Stimulated activated CD8-positive, alpha-beta memory T cell treated with anti-CD3 and anti-CD28 coated beads, Interleukin-4, amount 100 ng/mL, for 4 hours (primary cell): ENCODE data around the gene NTN4.
"Not testable (repeated sequence)": the region's sequence is repeated elsewhere in the genome, so short reads cannot be mapped to it uniquely, and the experiment has no call there.

ENCODE experiments used
- DNase-seq, 2 donors: peaks; one replicate each; pipeline ENCODE4 v3.0.0-alpha.2; 2020; ENCODE audit warnings: low read depth in 2 of 2, low spot score in 1 of 2

Gene NTN4

GRCh38 chr12:95790033-95790916, at the start of gene NTN4:
Gene NTN4 (minus strand): TSS chr12:95790764. CDS start chr12:95790309, 455 bp downstream.
- DNase-seq = no peak

- DNase-seq = no peak
Observed at GRCh38 chr12:95838125-95838524, 47.6 kb upstream of the NTN4 start.

GRCh38 chr12:95837240-95838038, 46.9 kb upstream of the NTN4 start:
- DNase-seq = no peak

- no peak for DNase-seq
Observed at GRCh38 chr12:95836630-95837239, 46.2 kb upstream of the NTN4 start.

GRCh38 chr12:95836185-95836609, 45.6 kb upstream of the NTN4 start:
- DNase-seq = no peak

- no peak for DNase-seq
Observed at GRCh38 chr12:95834572-95834971, 44.0 kb upstream of the NTN4 start.

- DNase-seq = no peak
Observed at GRCh38 chr12:95830335-95831089, 39.9 kb upstream of the NTN4 start.

GRCh38 chr12:95829395-95829794, 38.8 kb upstream of the NTN4 start:
- no peak for DNase-seq

GRCh38 chr12:95820096-95820703, 29.6 kb upstream of the NTN4 start:
- DNase-seq = no peak

GRCh38 chr12:95815632-95816212, 25.2 kb upstream of the NTN4 start:
- no peak for DNase-seq

GRCh38 chr12:95812155-95812554, 21.6 kb upstream of the NTN4 start:
- DNase-seq = not testable (repeated sequence)

- no peak for DNase-seq
Observed at GRCh38 chr12:95810411-95810810, 19.8 kb upstream of the NTN4 start.

- no peak for DNase-seq
Observed at GRCh38 chr12:95809000-95809680, 18.6 kb upstream of the NTN4 start.

GRCh38 chr12:95808146-95808545, 17.6 kb upstream of the NTN4 start:
- DNase-seq = no peak

- no peak for DNase-seq
Observed at GRCh38 chr12:95805864-95806671, 15.5 kb upstream of the NTN4 start.

- no peak for DNase-seq
Observed at GRCh38 chr12:95804291-95804690, 13.7 kb upstream of the NTN4 start.

- no peak for DNase-seq
Observed at GRCh38 chr12:95803817-95804216, 13.3 kb upstream of the NTN4 start.

- DNase-seq = no peak
Observed at GRCh38 chr12:95802482-95803270, 12.1 kb upstream of the NTN4 start.
